ENCODE results near the gene DACH1. TPM values are rescaled to one million over a fixed set of nuclear protein-coding genes. Genes with fewer than 3 reads are reported as not detected.

DACH1 gene
- total RNA-seq, 1 donor from 2014 or later, result not detected

DNA sequence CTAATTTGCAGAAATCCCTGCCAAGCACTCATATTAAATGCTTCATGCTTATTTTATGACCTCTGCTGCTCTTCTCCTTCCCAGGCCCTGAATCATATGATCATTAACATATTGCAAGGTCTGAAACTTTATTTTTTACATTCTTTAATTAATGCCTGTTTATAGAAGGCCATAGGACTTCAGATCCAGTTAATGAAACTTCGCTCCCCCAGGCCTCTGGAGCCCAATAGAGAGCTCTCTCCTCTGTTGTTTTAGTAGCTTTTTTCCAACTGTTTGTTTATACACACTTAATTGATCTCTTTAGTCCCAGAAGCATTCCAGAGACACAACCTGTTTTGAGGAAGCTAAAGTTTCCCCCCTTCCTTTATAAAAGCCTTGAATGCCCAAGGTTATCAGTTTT lies 68.3 kb downstream of the DACH1 start:
- ATAC-seq (ENCODE audit: low read depth) (no peak), DNase-seq (no peak)
- CTCF ChIA-PET, result no interaction called here
- TF ChIP-seq CTCF (IDR thresholded peaks at IDR 0.05), result no peak
- Mint-ChIP-seq H3K4me1 (no peaks in the 10 kb centered on the region), H3K9me3 (no peaks in the 10 kb centered on the region), H3K4me3 (no peak overlapping the region), H3K27ac (no peak overlapping the region), H3K27me3 (no peaks in the 10 kb centered on the region), H3K36me3 (ENCODE audit: low read depth) (no peaks in the 10 kb centered on the region)
- POLR2A ChIA-PET, result no interaction called here
- intact Hi-C loops (cut with micrococcal nuclease), result no loop called here

GRCh38 chr13:71797517-71797916 lies 69.5 kb downstream of the DACH1 start:
- TF ChIP-seq CTCF (IDR thresholded peaks at IDR 0.05), result no peak
- DNase-seq, result no peak
- CTCF ChIA-PET, result no interaction called here
- POLR2A ChIA-PET, result no interaction called here
- no peaks in the 10 kb centered on the region for H3K36me3 Mint-ChIP-seq (ENCODE audit: low read depth)
- H3K27me3 Mint-ChIP-seq, result no peaks in the 10 kb centered on the region
- H3K9me3 Mint-ChIP-seq, result no peaks in the 10 kb centered on the region
- no peak overlapping the region for H3K4me3 Mint-ChIP-seq
- no peaks in the 10 kb centered on the region for H3K4me1 Mint-ChIP-seq
- intact Hi-C loops (cut with micrococcal nuclease), result no loop called here
- no peak overlapping the region for H3K27ac Mint-ChIP-seq
- ATAC-seq (ENCODE audit: low read depth), result no peak

DNA sequence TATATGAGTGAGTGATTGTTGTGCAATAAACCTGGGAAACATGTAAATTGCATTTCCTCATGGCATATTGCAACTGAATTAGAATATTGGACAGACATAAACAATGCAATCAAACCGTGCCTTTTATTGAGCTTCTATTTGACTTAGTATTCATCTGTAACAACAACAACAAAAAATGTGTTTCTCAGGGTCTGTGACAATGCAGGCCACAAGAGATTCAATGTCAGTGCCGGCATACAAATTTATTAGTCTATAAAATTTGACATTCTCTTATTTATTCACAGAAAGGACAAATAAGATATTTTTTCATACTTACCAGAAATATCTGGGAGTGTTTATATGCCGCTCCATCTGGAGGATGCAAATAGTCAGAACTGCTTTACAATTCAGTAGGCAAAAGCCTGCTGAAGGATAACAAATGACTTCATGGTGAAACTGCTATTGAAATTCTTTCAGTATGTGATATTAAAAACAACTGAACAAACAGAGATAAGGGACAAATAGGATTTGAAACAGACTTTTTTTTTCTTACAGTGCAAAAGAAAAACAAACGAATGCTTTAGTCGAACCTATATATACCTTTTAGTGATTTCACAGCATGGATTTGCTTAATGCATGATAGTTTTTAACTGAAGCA lies 77.2 kb downstream of the DACH1 start:
- DNase-seq, result no peak
- no peak overlapping the region for H3K27ac Mint-ChIP-seq
- ATAC-seq (ENCODE audit: low read depth), result no peak
- no peak overlapping the region for H3K4me3 Mint-ChIP-seq
- H3K9me3 Mint-ChIP-seq, result peaks cover 3% of the 10 kb centered on the region
- no peaks in the 10 kb centered on the region for H3K27me3 Mint-ChIP-seq
- CTCF ChIA-PET, result no interaction called here
- no peaks in the 10 kb centered on the region for H3K36me3 Mint-ChIP-seq (ENCODE audit: low read depth)
- intact Hi-C loops (cut with micrococcal nuclease), result no loop called here
- H3K4me1 Mint-ChIP-seq, result no peaks in the 10 kb centered on the region
- TF ChIP-seq CTCF (IDR thresholded peaks at IDR 0.05), result no peak
- POLR2A ChIA-PET, result no interaction called here

DNA sequence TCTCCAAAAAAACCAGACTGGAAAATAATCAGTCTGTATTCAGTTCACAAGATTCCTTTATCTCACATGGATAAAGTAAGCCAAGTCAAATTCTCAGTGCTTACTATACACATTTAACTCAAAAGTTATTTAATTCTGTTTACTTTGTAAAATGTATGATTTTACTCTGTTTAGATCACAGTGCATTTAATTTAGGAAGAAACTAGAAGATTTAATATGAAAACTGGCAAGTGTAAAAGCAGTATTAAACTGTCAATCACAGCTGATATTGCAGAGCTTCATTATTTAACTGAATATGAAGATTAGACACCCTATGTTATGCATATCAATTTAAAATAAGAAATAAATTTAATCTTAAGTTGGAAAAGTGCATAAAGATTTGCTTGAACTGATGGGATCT lies 78.0 kb downstream of the DACH1 start:
- Mint-ChIP-seq H3K27me3 (no peaks in the 10 kb centered on the region), H3K4me3 (no peak overlapping the region), H3K27ac (no peak overlapping the region), H3K36me3 (ENCODE audit: low read depth) (no peaks in the 10 kb centered on the region), H3K4me1 (no peaks in the 10 kb centered on the region), H3K9me3 (peaks cover 3% of the 10 kb centered on the region)
- no peak for DNase-seq
- TF ChIP-seq CTCF (IDR thresholded peaks at IDR 0.05), result no peak
- intact Hi-C loops (cut with micrococcal nuclease), result no loop called here
- ChIA-PET POLR2A (no interaction called here), CTCF (no interaction called here)
- ATAC-seq (ENCODE audit: low read depth), result no peak

DNA sequence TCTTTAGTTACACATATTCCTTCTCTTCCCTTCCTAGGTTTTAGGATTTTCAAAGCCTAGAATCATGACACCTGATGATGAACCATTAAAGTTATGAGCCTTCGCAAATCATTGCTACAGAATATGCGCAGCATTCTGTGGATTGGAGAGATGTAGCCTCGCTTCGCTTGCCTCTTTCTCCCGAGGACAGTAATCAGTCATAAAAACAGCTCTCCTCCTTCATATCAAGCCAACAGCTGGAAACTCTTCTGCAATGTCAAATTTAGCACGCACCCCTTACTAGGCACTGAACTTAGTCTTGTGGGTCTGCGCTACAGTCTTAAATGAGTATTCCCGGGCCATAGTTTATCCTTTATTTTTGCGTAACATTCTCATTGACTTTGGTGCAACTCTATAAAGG lies 79.6 kb downstream of the DACH1 start:
- Mint-ChIP-seq H3K4me1 (no peaks in the 10 kb centered on the region), H3K4me3 (no peak overlapping the region), H3K36me3 (ENCODE audit: low read depth) (no peaks in the 10 kb centered on the region), H3K27ac (no peak overlapping the region), H3K9me3 (peaks cover 3% of the 10 kb centered on the region), H3K27me3 (no peaks in the 10 kb centered on the region)
- CTCF ChIA-PET, result no interaction called here
- TF ChIP-seq CTCF (IDR thresholded peaks at IDR 0.05), result no peak
- intact Hi-C loops (cut with micrococcal nuclease), result no loop called here
- DNase-seq, result no peak
- no peak for ATAC-seq (ENCODE audit: low read depth)
- POLR2A ChIA-PET, result no interaction called here
